IMR-90 (cell line): ENCODE measurements around the gene CFAP70. TPM values are rescaled to one million over a fixed set of nuclear protein-coding genes. Genes with fewer than 3 reads are reported as not detected.

ENCODE experiments used
- ATAC-seq: fragments of 200-7000 bp; cut with Tn5 transposase; 2 replicates; pipeline ENCODE4 v1.9.1; 2020; ENCODE audit warnings: low read depth, mild to moderate bottlenecking, moderate library complexity
- BruUV-seq: library from RNA; stranded (reverse); fragments of 400-500 nt; replicated peaks from 2 replicates; lab custom pipeline; 2021; lab: Mats Ljungman, UMichigan
- CTCF ChIA-PET: fragments of 300-600 bp; formaldehyde crosslinking; extraction: SDS; loops from one replicate; lab custom pipeline; 2021; ENCODE audit warnings: antibody characterized with exemption; lab: Yijun Ruan, JAX
- POLR2A ChIA-PET: fragments of 300-600 bp; sonication (Branson Sonifier 250); formaldehyde crosslinking; loops from one replicate; lab custom pipeline; 2022; ENCODE audit warnings: antibody characterized with exemption; ENCODE audit not compliant: unreplicated experiment; lab: Charles Lee
- DNase-seq: peaks from one replicate; pipeline ENCODE4 v3.0.0; 2013
- H2AFZ ChIP-seq: replicated peaks from 2 replicates; pipeline ENCODE3; 2013; ENCODE audit warnings: low read length, mild to moderate bottlenecking; ENCODE audit not compliant: poor library complexity
- H2AK5ac ChIP-seq: 2 replicates; pipeline ENCODE4 v1.6.1; 2013; ENCODE audit warnings: low read depth, low read length, inconsistent platforms
- H2AK9ac ChIP-seq: replicated peaks from 2 replicates; pipeline ENCODE3; 2013; ENCODE audit warnings: mild to moderate bottlenecking, low read depth, low read length, moderate library complexity; ENCODE audit not compliant: poor library complexity
- H2BK120ac ChIP-seq: 2 replicates; pipeline ENCODE4 v1.6.1; 2013; ENCODE audit warnings: low read depth, low read length, inconsistent platforms
- H2BK15ac ChIP-seq: 3 replicates; pipeline ENCODE4 v1.6.1; 2013; ENCODE audit warnings: low read depth, low read length, inconsistent platforms
- H2BK20ac ChIP-seq: 2 replicates; pipeline ENCODE4 v1.6.1; 2013; ENCODE audit warnings: low read depth, mild to moderate bottlenecking, inconsistent platforms, low read length, moderate library complexity
- H2BK5ac ChIP-seq: 2 replicates; pipeline ENCODE4 v1.6.1; 2013; ENCODE audit warnings: mild to moderate bottlenecking, low read depth, low read length, inconsistent platforms; ENCODE audit not compliant: poor library complexity, severe bottlenecking
- H3K14ac ChIP-seq: replicated peaks from 2 replicates; pipeline ENCODE4 v1.6.1; 2013; ENCODE audit warnings: low read depth, low read length, inconsistent platforms
- H3K18ac ChIP-seq: 2 replicates; pipeline ENCODE4 v1.6.1; 2013; ENCODE audit warnings: low read depth, low read length, control low read depth
- H3K23ac ChIP-seq: 2 replicates; pipeline ENCODE4 v1.6.1; 2013; ENCODE audit warnings: low read depth, low read length, inconsistent platforms
- H3K27ac ChIP-seq: 2 replicates; pipeline ENCODE4 v1.5.1; 2013; ENCODE audit warnings: mild to moderate bottlenecking, control low read depth, low read length; ENCODE audit not compliant: insufficient read depth
- H3K27me3 ChIP-seq: 2 replicates; pipeline ENCODE4 v1.6.1; 2013; ENCODE audit warnings: low read length; ENCODE audit not compliant: control insufficient read depth, insufficient read depth
- H3K36me3 ChIP-seq: 2 replicates; pipeline ENCODE4 v1.6.1; 2013; ENCODE audit warnings: low read length, mixed read lengths; ENCODE audit not compliant: control insufficient read depth, insufficient read depth
- H3K4ac ChIP-seq: 2 replicates; pipeline ENCODE4 v1.6.1; 2013; ENCODE audit warnings: low read depth, low read length, inconsistent platforms
- H3K4me1 ChIP-seq: 2 replicates; pipeline ENCODE4 v1.6.1; 2013; ENCODE audit warnings: low read length, mixed read lengths; ENCODE audit not compliant: control insufficient read depth, insufficient read depth
- H3K4me2 ChIP-seq: 2 replicates; pipeline ENCODE4 v1.6.1; 2013; ENCODE audit warnings: low read depth, mild to moderate bottlenecking, control low read depth, low read length, moderate library complexity
- H3K4me3 ChIP-seq: 2 replicates; pipeline ENCODE4 v1.5.1; 2013; ENCODE audit warnings: low read depth, mild to moderate bottlenecking, control low read depth, low read length, moderate library complexity; ENCODE audit not compliant: insufficient read depth
- H3K56ac ChIP-seq: 2 replicates; pipeline ENCODE4 v1.6.1; 2013; ENCODE audit warnings: low read length, inconsistent platforms; ENCODE audit not compliant: insufficient read depth; ENCODE audit errors: extremely low read depth
- H3K79me1 ChIP-seq, 2 experiments: 2 replicates each; pipeline ENCODE4 v1.6.1; 2013; ENCODE audit warnings: low read length in 2 of 2, inconsistent platforms in 1 of 2, low read depth in 1 of 2
- H3K9ac ChIP-seq: 2 replicates; pipeline ENCODE4 v1.6.1; 2013; ENCODE audit warnings: low read depth, low read length, control low read depth
- H3K9me1 ChIP-seq: 2 replicates; pipeline ENCODE4 v1.6.1; 2013; ENCODE audit warnings: low read length, inconsistent platforms; ENCODE audit not compliant: insufficient read depth
- H3K9me3 ChIP-seq: 2 replicates; pipeline ENCODE4 v1.6.1; 2013; ENCODE audit warnings: low read length; ENCODE audit not compliant: control insufficient read depth, insufficient read depth
- H4K20me1 ChIP-seq: 2 replicates; pipeline ENCODE4 v1.6.1; 2013; ENCODE audit warnings: low read length, inconsistent platforms; ENCODE audit not compliant: insufficient read depth
- H4K5ac ChIP-seq: 2 replicates; pipeline ENCODE4 v1.6.1; 2013; ENCODE audit warnings: mild to moderate bottlenecking, low read depth, low read length, control low read depth
- H4K8ac ChIP-seq, 2 experiments: 2 replicates each; pipeline ENCODE4 v1.6.1; 2013; ENCODE audit warnings: low read depth in 2 of 2, low read length in 2 of 2, control low read depth in 1 of 2, inconsistent platforms in 1 of 2
- H4K91ac ChIP-seq: 2 replicates; pipeline ENCODE4 v1.6.1; 2013; ENCODE audit warnings: low read depth, low read length, inconsistent platforms; ENCODE audit not compliant: insufficient read depth
- CEBPB ChIP-seq: IDR thresholded peaks from 2 replicates; pipeline ENCODE4 v1.6.1; 2012; ENCODE audit warnings: low read depth, low read length, improper control_type of control experiment
- CHD1 ChIP-seq: IDR thresholded peaks from 2 replicates; pipeline ENCODE4 v1.6.1; 2012; ENCODE audit warnings: low read depth, low read length, improper control_type of control experiment
- ELK1 ChIP-seq: fragments of 150-350 bp; IDR thresholded peaks from 2 replicates; pipeline ENCODE4 v1.6.1; 2016; ENCODE audit warnings: low read depth, mild to moderate bottlenecking, low read length, moderate library complexity, borderline replicate concordance
- FOS ChIP-seq: fragments of 150-350 bp; IDR thresholded peaks from 2 replicates; pipeline ENCODE4 v1.6.1; 2016; ENCODE audit warnings: low read depth, low read length
- MAFK ChIP-seq: IDR thresholded peaks from 2 replicates; pipeline ENCODE4 v1.6.1; 2012; ENCODE audit warnings: low read depth, low read length, improper control_type of control experiment
- MAZ ChIP-seq: IDR thresholded peaks from 2 replicates; pipeline ENCODE4 v1.6.1; 2012; ENCODE audit warnings: low read depth, mild to moderate bottlenecking, low read length, improper control_type of control experiment, moderate library complexity, borderline replicate concordance
- MXI1 ChIP-seq: IDR thresholded peaks from 2 replicates; pipeline ENCODE4 v1.6.1; 2012; ENCODE audit warnings: low read depth, mild to moderate bottlenecking, low read length, moderate library complexity, borderline replicate concordance
- RAD21 ChIP-seq: IDR thresholded peaks from 2 replicates; pipeline ENCODE4 v1.6.1; 2012; ENCODE audit warnings: low read length, improper control_type of control experiment
- RCOR1 ChIP-seq: IDR thresholded peaks from 2 replicates; pipeline ENCODE4 v1.6.1; 2012; ENCODE audit warnings: mild to moderate bottlenecking, low read length, improper control_type of control experiment; ENCODE audit not compliant: insufficient replicate concordance
- RFX5 ChIP-seq: IDR thresholded peaks from 2 replicates; pipeline ENCODE4 v1.8.0; 2012; ENCODE audit warnings: low read depth, mild to moderate bottlenecking, low read length, moderate library complexity
- WGBS, 2 experiments: methylation state at CpG; one replicate each; pipeline versions ENCODE4 v1.1.5 to v1.1.7; 2013; ENCODE audit warnings: missing lambda C conversion rate in 2 of 2; ENCODE audit not compliant: insufficient read length in 1 of 2; ENCODE audit errors: extremely low coverage in 2 of 2; 5-methylcytosine and 5-hydroxymethylcytosine counted together
- dilution Hi-C: fragments of 300-500 bp; cut with HindIII; formaldehyde crosslinking; loops from one replicate; pipeline ENCODE4 v1.14.3; 2018; ENCODE audit warnings: low sequenced_read_pairs; ENCODE audit not compliant: unreplicated experiment
- in situ Hi-C: fragments of 300-500 bp; cut with MboI; formaldehyde crosslinking; loops from 3 replicates; pipeline ENCODE4 v1.14.3; 2019; ENCODE audit warnings: low sequenced_read_pairs, inconsistent platforms, mixed read lengths
- intact Hi-C: fragments of 100-400 bp; cut with micrococcal nuclease; formaldehyde crosslinking; loops from 2 replicates; pipeline ENCODE4 v1.10.0; 2022
- polyA plus RNA-seq, 3 experiments: library from polyadenylated mRNA; depleted of rRNA; stranded (reverse); fragments of >200 nt; gene quantifications; 2 replicates each; pipeline ENCODE4 v1.2.3, GENCODE V29; 2012; ENCODE audit warnings: low replicate concordance in 1 of 3
- total RNA-seq: library from RNA; depleted of rRNA; stranded (reverse); fragments of >200 nt; gene quantifications from 2 replicates; pipeline ENCODE4 v1.2.3, GENCODE V29; 2012

The CFAP70 gene
- total and polyA plus RNA-seq, 2 of the 4 experiments (the other 2 are of a cell fraction), result 0.15 to 0.18 TPM

GRCh38 chr10:73205890-73206289 is 152.8 kb downstream of the CFAP70 start:
- Histone ChIP-seq H3K9me3 (no peaks in the 10 kb centered on the region; the same call in 1 of the 2 replicates), H3K4ac (no peak overlapping the region), H2BK20ac (no peak overlapping the region), H3K14ac (no peak overlapping the region), H2BK5ac (no peak overlapping the region), H3K27me3 (no peaks in the 10 kb centered on the region), H3K36me3 (peaks cover 8% of the 10 kb centered on the region; the same call in 1 of the 2 replicates), H4K8ac (no peak overlapping the region), H2AFZ (no peak overlapping the region), H3K4me1 (no peaks in the 10 kb centered on the region), H3K4me3 (no peak overlapping the region), H2AK9ac (no peak overlapping the region), H4K5ac (no peak overlapping the region), H3K79me1 (no peaks in the 10 kb centered on the region; a peak in 1 of 4 replicates), H3K9ac (no peak overlapping the region), H3K56ac (no peak overlapping the region), H2BK120ac (no peak overlapping the region), H3K23ac (no peak overlapping the region), H3K4me2 (no peak overlapping the region), H2BK15ac (no peak overlapping the region), H2AK5ac (no peak overlapping the region), H3K9me1 (no peaks in the 10 kb centered on the region), H3K27ac (no peak overlapping the region), H3K18ac (no peak overlapping the region), H4K91ac (no peak overlapping the region), H4K20me1 (no peaks in the 10 kb centered on the region)
- TF ChIP-seq RCOR1 (no peak), CEBPB (no peak), RAD21 (no peak), FOS (no peak), CHD1 (no peak), ELK1 (no peak), RFX5 (no peak), MAFK (no peak), MAZ (no peak), MXI1 (no peak)
- ATAC-seq (no peak), DNase-seq (no peak)
- intact Hi-C loops (no loop called here), dilution Hi-C loops (no loop called here), in situ Hi-C loops (no loop called here)
- no TSS peak for BruUV-seq
- ChIA-PET POLR2A (no interaction called here), CTCF (no interaction called here)
- WGBS, 2 experiments, result no CpG with 5 or more reads among the region's 1 CpG
